WTC11 (cell line): ENCODE measurements around the gene UROC1.

Source experiments
- CREM ChIP-seq: sonication (generic); formaldehyde crosslinking; IDR thresholded peaks from 2 replicates; pipeline ENCODE4 v1.8.1; 2022; ENCODE audit warnings: mild to moderate bottlenecking, missing genetic modification reagents, moderate library complexity
- NR1H2 ChIP-seq: sonication (generic); formaldehyde crosslinking; IDR thresholded peaks from 2 replicates; pipeline ENCODE4 v1.9.0; 2021; ENCODE audit warnings: mild to moderate bottlenecking, moderate library complexity, missing genetic modification reagents
- NR3C1 ChIP-seq: sonication (generic); formaldehyde crosslinking; conservative IDR thresholded peaks from 2 replicates; pipeline ENCODE4 v1.8.1; 2023; ENCODE audit warnings: low read depth, mild to moderate bottlenecking, missing genetic modification reagents
- TEAD4 ChIP-seq: sonication (generic); formaldehyde crosslinking; IDR thresholded peaks from 2 replicates; pipeline ENCODE4 v1.8.0; 2022; ENCODE audit warnings: mild to moderate bottlenecking, missing genetic modification reagents
- ZNF219 ChIP-seq: sonication (generic); formaldehyde crosslinking; IDR thresholded peaks from 2 replicates; pipeline ENCODE4 v1.8.0; 2023; ENCODE audit warnings: missing genetic modification reagents, mild to moderate bottlenecking, borderline replicate concordance
- ZNF416 ChIP-seq: fragments of 250-450 bp; sonication (Bioruptor Pico); IDR thresholded peaks from 2 replicates; pipeline ENCODE4 v1.9.0; 2021; ENCODE audit warnings: mild to moderate bottlenecking, inconsistent platforms
- TF ChIP-seq, protein P1 (sequence below): fragments of 200-600 bp; IDR thresholded peaks from 2 replicates; pipeline ENCODE4 v1.8.0; 2022; ENCODE audit warnings: antibody characterized with exemption
- TF ChIP-seq, protein P2 (sequence below): fragments of 250-450 bp; sonication (Bioruptor Pico); IDR thresholded peaks from 2 replicates; pipeline ENCODE4 v1.9.0; 2021; ENCODE audit warnings: moderate library complexity, mild to moderate bottlenecking, inconsistent platforms, borderline replicate concordance
- TF ChIP-seq, protein P3 (sequence below): sonication (generic); formaldehyde crosslinking; IDR thresholded peaks from 2 replicates; pipeline ENCODE4 v1.8.0; 2022; ENCODE audit warnings: mild to moderate bottlenecking, missing genetic modification reagents
- TF ChIP-seq, protein P4 (sequence below): sonication (generic); formaldehyde crosslinking; IDR thresholded peaks from 2 replicates; pipeline ENCODE4 v1.8.1; 2023; ENCODE audit warnings: mild to moderate bottlenecking, missing genetic modification reagents, moderate library complexity
- TF ChIP-seq, protein P5 (sequence below): sonication (generic); formaldehyde crosslinking; conservative IDR thresholded peaks from 2 replicates; pipeline ENCODE4 v1.8.1; 2023; ENCODE audit warnings: mild to moderate bottlenecking, low read depth, missing genetic modification reagents, moderate library complexity

DNA sequence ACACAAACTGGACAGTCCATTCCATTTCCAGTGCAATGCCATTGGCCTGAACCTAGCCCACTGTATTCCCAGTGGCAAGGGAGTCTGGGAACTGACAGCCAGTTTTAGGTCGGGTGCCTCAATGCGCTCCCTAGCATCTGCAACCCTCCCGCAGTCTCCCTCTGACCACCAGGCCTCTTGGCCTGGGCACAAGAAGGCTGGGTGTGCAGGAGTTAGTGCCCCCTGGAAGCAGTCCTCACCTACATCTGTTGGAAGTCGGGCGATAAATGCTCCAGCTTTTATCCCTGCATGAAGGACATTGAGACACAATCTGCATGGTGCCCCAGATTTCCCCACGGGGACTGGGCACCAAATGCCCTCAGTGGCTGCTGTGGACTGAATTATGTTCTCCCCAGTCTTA is 28.4 kb upstream of the UROC1 start:
- TF ChIP-seq, protein P1, sequence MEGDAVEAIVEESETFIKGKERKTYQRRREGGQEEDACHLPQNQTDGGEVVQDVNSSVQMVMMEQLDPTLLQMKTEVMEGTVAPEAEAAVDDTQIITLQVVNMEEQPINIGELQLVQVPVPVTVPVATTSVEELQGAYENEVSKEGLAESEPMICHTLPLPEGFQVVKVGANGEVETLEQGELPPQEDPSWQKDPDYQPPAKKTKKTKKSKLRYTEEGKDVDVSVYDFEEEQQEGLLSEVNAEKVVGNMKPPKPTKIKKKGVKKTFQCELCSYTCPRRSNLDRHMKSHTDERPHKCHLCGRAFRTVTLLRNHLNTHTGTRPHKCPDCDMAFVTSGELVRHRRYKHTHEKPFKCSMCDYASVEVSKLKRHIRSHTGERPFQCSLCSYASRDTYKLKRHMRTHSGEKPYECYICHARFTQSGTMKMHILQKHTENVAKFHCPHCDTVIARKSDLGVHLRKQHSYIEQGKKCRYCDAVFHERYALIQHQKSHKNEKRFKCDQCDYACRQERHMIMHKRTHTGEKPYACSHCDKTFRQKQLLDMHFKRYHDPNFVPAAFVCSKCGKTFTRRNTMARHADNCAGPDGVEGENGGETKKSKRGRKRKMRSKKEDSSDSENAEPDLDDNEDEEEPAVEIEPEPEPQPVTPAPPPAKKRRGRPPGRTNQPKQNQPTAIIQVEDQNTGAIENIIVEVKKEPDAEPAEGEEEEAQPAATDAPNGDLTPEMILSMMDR = no peak
- TF ChIP-seq ZNF416 (CRISPR knock-in tag) (no peak), NR3C1 (no peak), NR1H2 (CRISPR knock-in tag) (no peak), CREM (CRISPR knock-in tag) (no peak), TEAD4 (CRISPR knock-in tag) (no peak), ZNF219 (CRISPR knock-in tag) (no peak)
- TF ChIP-seq, protein P2, sequence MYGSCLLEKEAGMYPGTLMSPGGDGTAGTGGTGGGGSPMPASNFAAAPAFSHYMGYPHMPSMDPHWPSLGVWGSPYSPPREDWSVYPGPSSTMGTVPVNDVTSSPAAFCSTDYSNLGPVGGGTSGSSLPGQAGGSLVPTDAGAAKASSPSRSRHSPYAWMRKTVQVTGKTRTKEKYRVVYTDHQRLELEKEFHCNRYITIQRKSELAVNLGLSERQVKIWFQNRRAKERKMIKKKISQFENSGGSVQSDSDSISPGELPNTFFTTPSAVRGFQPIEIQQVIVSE = no peak
- TF ChIP-seq, protein P3, sequence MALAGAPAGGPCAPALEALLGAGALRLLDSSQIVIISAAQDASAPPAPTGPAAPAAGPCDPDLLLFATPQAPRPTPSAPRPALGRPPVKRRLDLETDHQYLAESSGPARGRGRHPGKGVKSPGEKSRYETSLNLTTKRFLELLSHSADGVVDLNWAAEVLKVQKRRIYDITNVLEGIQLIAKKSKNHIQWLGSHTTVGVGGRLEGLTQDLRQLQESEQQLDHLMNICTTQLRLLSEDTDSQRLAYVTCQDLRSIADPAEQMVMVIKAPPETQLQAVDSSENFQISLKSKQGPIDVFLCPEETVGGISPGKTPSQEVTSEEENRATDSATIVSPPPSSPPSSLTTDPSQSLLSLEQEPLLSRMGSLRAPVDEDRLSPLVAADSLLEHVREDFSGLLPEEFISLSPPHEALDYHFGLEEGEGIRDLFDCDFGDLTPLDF (CRISPR knock-in tag) = no peak
- TF ChIP-seq, protein P4, sequence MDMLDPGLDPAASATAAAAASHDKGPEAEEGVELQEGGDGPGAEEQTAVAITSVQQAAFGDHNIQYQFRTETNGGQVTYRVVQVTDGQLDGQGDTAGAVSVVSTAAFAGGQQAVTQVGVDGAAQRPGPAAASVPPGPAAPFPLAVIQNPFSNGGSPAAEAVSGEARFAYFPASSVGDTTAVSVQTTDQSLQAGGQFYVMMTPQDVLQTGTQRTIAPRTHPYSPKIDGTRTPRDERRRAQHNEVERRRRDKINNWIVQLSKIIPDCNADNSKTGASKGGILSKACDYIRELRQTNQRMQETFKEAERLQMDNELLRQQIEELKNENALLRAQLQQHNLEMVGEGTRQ (CRISPR knock-in tag) = no peak
- TF ChIP-seq, protein P5, sequence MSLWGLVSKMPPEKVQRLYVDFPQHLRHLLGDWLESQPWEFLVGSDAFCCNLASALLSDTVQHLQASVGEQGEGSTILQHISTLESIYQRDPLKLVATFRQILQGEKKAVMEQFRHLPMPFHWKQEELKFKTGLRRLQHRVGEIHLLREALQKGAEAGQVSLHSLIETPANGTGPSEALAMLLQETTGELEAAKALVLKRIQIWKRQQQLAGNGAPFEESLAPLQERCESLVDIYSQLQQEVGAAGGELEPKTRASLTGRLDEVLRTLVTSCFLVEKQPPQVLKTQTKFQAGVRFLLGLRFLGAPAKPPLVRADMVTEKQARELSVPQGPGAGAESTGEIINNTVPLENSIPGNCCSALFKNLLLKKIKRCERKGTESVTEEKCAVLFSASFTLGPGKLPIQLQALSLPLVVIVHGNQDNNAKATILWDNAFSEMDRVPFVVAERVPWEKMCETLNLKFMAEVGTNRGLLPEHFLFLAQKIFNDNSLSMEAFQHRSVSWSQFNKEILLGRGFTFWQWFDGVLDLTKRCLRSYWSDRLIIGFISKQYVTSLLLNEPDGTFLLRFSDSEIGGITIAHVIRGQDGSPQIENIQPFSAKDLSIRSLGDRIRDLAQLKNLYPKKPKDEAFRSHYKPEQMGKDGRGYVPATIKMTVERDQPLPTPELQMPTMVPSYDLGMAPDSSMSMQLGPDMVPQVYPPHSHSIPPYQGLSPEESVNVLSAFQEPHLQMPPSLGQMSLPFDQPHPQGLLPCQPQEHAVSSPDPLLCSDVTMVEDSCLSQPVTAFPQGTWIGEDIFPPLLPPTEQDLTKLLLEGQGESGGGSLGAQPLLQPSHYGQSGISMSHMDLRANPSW (CRISPR knock-in tag) = no peak
